ENCODE data around the gene NPC1L1. TPM values are rescaled to one million over a fixed set of nuclear protein-coding genes. Genes with fewer than 3 reads are reported as not detected.

The NPC1L1 gene
- total and polyA plus RNA-seq, 2 of the 13 experiments (the other 11 are each of a cell fraction or from before 2014, with no cell fraction given) = 4.8 to 14.5 TPM

DNA sequence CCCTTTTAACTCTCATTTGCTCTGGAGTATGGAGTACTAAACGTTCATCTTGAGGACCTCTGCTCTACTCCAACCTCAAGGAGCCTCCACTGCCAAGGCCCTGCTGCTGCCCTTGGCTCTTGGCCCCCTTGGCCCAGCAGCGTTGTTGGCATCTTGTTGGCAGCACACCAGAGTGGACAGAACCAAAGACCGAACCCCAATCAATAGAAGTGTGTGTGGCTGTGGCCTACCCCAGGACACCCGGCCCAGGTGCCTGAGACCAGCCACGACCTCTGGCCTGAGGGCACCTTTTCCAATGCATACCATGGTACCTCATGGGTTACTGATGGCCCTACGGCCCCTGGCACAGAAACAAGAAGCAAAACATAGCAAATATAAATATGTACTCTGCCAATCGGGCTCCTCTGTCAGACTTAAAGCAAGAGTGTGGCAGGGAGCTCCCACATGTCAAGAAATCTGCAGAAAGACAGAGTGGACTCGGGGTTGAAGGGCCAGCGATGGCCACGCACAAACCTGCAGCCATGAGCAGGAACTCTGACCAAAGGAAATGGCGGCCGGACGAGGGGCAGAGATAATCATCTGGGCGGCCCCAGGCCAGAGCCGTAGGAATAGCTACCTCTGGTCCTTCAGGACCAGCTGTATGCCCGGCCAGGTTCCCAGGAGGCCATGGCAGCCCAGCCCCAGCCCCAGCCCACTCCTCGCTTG is 2.9 kb downstream of the NPC1L1 start:
- H3K79me2 ChIP-seq (ENCODE audit: insufficient read depth, low read length) = peaks cover 61% of the 10 kb centered on the region
- peak overlapping the region; percentile 55; the same call in 1 of the 2 replicates for H3K9ac ChIP-seq (ENCODE audit: insufficient read depth, low read depth, low read length)
- peaks cover 92% of the 10 kb centered on the region for H3K4me1 ChIP-seq (ENCODE audit: insufficient read depth, low read length)
- in situ Hi-C loops (cut with HindIII; ENCODE audit: extremely low pct_ligation_motif_present, low pct_unique_long_range_greater_than_20kb) (no loop called here), intact Hi-C loops (cut with micrococcal nuclease; ENCODE audit: unreplicated experiment) (no loop called here)
- no peak overlapping the region for H2AFZ ChIP-seq (ENCODE audit: low read length)
- peaks cover 19% of the 10 kb centered on the region for H4K20me1 ChIP-seq (ENCODE audit: insufficient read depth, low read length)
- 82% methylated on average over 15 of the region's 17 CpGs for WGBS (ENCODE audit: low lambda C conversion rate)
- no peak for FAIRE-seq
- H3K9me3 ChIP-seq (ENCODE audit: low read length) = no peaks in the 10 kb centered on the region
- DNase-seq (ENCODE audit: low spot score) = no peak
- no TSS peak for BruUV-seq (replicated peaks)
- no peaks in the 10 kb centered on the region for H3K27me3 ChIP-seq (ENCODE audit: control insufficient read depth in 1 of 2, insufficient read depth in 2 of 2, low read length in 2 of 2)
- POLR2A ChIA-PET = interaction anchor here (0.7 kb wide), 1 partner anchor 27 kb away, joined by 3 read pairs; no protein-coding TSS in a partner anchor
- peak overlapping the region; percentile 27 to 79 (median 34) for H3K4me3 ChIP-seq (replicated peaks in 1 of 3; ENCODE audit: insufficient read depth in 1 of 3, low read depth in 2 of 3, low read length in 3 of 3)
- peak overlapping the region; percentile 11 for H3K27ac ChIP-seq (ENCODE audit: extremely low read length, insufficient read depth, low read length)
- no peak for ATAC-seq
- peak overlapping the region; percentile 98 for H3K4me2 ChIP-seq (ENCODE audit: low read depth, low read length)
- H3K36me3 ChIP-seq (replicated peaks in 1 of 2; ENCODE audit: control insufficient read depth in 1 of 2, insufficient read depth in 2 of 2, low read length in 2 of 2) = peaks cover 3 to 22% of the 10 kb centered on the region in 2 experiments
- CTCF ChIA-PET (ENCODE audit: low intra/inter-chr PET ratio, low total read pairs) = no interaction called here
- no peak for TF ChIP-seq PAF1 (CRISPR knock-in tag; IDR thresholded peaks at IDR 0.05)
- TF ChIP-seq ZNF225 (CRISPR knock-in tag; IDR thresholded peaks at IDR 0.05) = no peak
- no peak for TF ChIP-seq ZNF703 (CRISPR knock-in tag; IDR thresholded peaks at IDR 0.05; ENCODE audit: borderline replicate concordance)
- no peak for TF ChIP-seq MZF1 (CRISPR knock-in tag; IDR thresholded peaks at IDR 0.05; ENCODE audit: borderline replicate concordance)
- no peak for TF ChIP-seq FOXA3 (CRISPR knock-in tag; IDR thresholded peaks at IDR 0.05)
- no peak for TF ChIP-seq BRCA1 (CRISPR knock-in tag; IDR thresholded peaks at IDR 0.05)
- TF ChIP-seq ZNF354B (CRISPR knock-in tag; IDR thresholded peaks at IDR 0.05) = no peak
- TF ChIP-seq, protein P1, sequence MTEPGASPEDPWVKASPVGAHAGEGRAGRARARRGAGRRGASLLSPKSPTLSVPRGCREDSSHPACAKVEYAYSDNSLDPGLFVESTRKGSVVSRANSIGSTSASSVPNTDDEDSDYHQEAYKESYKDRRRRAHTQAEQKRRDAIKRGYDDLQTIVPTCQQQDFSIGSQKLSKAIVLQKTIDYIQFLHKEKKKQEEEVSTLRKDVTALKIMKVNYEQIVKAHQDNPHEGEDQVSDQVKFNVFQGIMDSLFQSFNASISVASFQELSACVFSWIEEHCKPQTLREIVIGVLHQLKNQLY (CRISPR knock-in tag; IDR thresholded peaks at IDR 0.05) = no peak
- TF ChIP-seq, protein P2, sequence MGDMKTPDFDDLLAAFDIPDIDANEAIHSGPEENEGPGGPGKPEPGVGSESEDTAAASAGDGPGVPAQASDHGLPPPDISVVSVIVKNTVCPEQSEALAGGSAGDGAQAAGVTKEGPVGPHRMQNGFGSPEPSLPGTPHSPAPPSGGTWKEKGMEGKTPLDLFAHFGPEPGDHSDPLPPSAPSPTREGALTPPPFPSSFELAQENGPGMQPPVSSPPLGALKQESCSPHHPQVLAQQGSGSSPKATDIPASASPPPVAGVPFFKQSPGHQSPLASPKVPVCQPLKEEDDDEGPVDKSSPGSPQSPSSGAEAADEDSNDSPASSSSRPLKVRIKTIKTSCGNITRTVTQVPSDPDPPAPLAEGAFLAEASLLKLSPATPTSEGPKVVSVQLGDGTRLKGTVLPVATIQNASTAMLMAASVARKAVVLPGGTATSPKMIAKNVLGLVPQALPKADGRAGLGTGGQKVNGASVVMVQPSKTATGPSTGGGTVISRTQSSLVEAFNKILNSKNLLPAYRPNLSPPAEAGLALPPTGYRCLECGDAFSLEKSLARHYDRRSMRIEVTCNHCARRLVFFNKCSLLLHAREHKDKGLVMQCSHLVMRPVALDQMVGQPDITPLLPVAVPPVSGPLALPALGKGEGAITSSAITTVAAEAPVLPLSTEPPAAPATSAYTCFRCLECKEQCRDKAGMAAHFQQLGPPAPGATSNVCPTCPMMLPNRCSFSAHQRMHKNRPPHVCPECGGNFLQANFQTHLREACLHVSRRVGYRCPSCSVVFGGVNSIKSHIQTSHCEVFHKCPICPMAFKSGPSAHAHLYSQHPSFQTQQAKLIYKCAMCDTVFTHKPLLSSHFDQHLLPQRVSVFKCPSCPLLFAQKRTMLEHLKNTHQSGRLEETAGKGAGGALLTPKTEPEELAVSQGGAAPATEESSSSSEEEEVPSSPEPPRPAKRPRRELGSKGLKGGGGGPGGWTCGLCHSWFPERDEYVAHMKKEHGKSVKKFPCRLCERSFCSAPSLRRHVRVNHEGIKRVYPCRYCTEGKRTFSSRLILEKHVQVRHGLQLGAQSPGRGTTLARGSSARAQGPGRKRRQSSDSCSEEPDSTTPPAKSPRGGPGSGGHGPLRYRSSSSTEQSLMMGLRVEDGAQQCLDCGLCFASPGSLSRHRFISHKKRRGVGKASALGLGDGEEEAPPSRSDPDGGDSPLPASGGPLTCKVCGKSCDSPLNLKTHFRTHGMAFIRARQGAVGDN (CRISPR knock-in tag; IDR thresholded peaks at IDR 0.05) = peak; percentile 40
- no peak for TF ChIP-seq ZNF720 (CRISPR knock-in tag; IDR thresholded peaks at IDR 0.05)
- no peak for TF ChIP-seq SETDB1 (CRISPR knock-in tag; IDR thresholded peaks at IDR 0.05; ENCODE audit: borderline replicate concordance)
- TF ChIP-seq, protein P3, sequence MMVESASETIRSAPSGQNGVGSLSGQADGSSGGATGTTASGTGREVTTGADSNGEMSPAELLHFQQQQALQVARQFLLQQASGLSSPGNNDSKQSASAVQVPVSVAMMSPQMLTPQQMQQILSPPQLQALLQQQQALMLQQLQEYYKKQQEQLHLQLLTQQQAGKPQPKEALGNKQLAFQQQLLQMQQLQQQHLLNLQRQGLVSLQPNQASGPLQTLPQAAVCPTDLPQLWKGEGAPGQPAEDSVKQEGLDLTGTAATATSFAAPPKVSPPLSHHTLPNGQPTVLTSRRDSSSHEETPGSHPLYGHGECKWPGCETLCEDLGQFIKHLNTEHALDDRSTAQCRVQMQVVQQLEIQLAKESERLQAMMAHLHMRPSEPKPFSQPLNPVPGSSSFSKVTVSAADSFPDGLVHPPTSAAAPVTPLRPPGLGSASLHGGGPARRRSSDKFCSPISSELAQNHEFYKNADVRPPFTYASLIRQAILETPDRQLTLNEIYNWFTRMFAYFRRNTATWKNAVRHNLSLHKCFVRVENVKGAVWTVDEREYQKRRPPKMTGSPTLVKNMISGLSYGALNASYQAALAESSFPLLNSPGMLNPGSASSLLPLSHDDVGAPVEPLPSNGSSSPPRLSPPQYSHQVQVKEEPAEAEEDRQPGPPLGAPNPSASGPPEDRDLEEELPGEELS (CRISPR knock-in tag; IDR thresholded peaks at IDR 0.05) = no peak
- no peak for TF ChIP-seq GABPA (IDR thresholded peaks at IDR 0.05; ENCODE audit: low read depth, low read length)
- TF ChIP-seq GABPA (CRISPR knock-in tag; IDR thresholded peaks at IDR 0.05; ENCODE audit: low read depth) = no peak
- no peak for TF ChIP-seq ZNF547 (CRISPR knock-in tag; IDR thresholded peaks at IDR 0.05)
- peak; percentile 52; the same call in 1 of the 2 replicates for TF ChIP-seq HNRNPL (IDR thresholded peaks at IDR 0.05; ENCODE audit: low read depth, low read length)
- TF ChIP-seq ZNF891 (CRISPR knock-in tag; IDR thresholded peaks at IDR 0.05) = no peak
- no peak for TF ChIP-seq NAIF1 (CRISPR knock-in tag; IDR thresholded peaks at IDR 0.05; ENCODE audit: borderline replicate concordance)
- no peak for TF ChIP-seq ZNF747 (CRISPR knock-in tag; IDR thresholded peaks at IDR 0.05; ENCODE audit: borderline replicate concordance)
- TF ChIP-seq ZKSCAN1 (IDR thresholded peaks at IDR 0.05; ENCODE audit: low read length) = no peak

All from HepG2 (cell line).